HepG2 (cell line): Measurements from ENCODE around the gene P2RY12. TPM values are rescaled to one million over a fixed set of nuclear protein-coding genes. Genes with fewer than 3 reads are reported as not detected.

Experiments used
- ATAC-seq: fragments of 200-7000 bp; cut with Tn5 transposase; 3 replicates; pipeline ENCODE4 v1.9.1; 2020; ENCODE audit warnings: mild to moderate bottlenecking, moderate library complexity
- BruUV-seq: library from RNA; stranded (reverse); fragments of 400-500 nt; replicated peaks from 2 replicates; lab custom pipeline; 2021; lab: Mats Ljungman, UMichigan
- CTCF ChIA-PET: fragments of 300-600 bp; formaldehyde crosslinking; extraction: SDS; loops from one replicate; lab custom pipeline; 2021; ENCODE audit warnings: low total read pairs, inconsistent platforms, low intra/inter-chr PET ratio; lab: Yijun Ruan, JAX
- POLR2A ChIA-PET: fragments of 350-600 bp; sonication (Branson Sonifier 250); formaldehyde crosslinking; loops from one replicate; lab custom pipeline; 2020; ENCODE audit warnings: antibody characterized with exemption, inconsistent platforms; lab: Yijun Ruan, JAX
- DNase-seq: peaks from one replicate; pipeline ENCODE4 v3.0.0-alpha.2; 2015; ENCODE audit warnings: low spot score
- FAIRE-seq: peaks from 3 replicates; lab custom pipeline; 2011; peaks lifted over from hg19 to GRCh38; lab: Jason Lieb, UNC
- H2AFZ ChIP-seq: one replicate; pipeline ENCODE4 v1.6.1; 2011; ENCODE audit warnings: low read length, inconsistent platforms
- H3K27ac ChIP-seq: fragments of 300-600 bp; 3 replicates; pipeline ENCODE4 v1.8.0; 2011; ENCODE audit warnings: mixed run types, mild to moderate bottlenecking, mixed read lengths, low read length, inconsistent platforms; ENCODE audit not compliant: insufficient read depth; ENCODE audit errors: extremely low read length
- H3K27me3 ChIP-seq, 2 experiments: fragments of 200-600 bp in 1 of 2; 2 replicates in 1 of 2; 3 replicates in 1 of 2; pipeline versions ENCODE4 v1.6.0 to v1.8.0; 2011; ENCODE audit warnings: low read length in 2 of 2, mild to moderate bottlenecking in 2 of 2, moderate library complexity in 2 of 2, inconsistent platforms in 1 of 2; ENCODE audit not compliant: insufficient read depth in 2 of 2, control insufficient read depth in 1 of 2
- H3K36me3 ChIP-seq, 2 experiments: fragments of 200-600 bp in 1 of 2; replicated peaks in 1 of 2; 2 replicates in 1 of 2; 3 replicates in 1 of 2; pipeline versions ENCODE4 v1.5.1 to v1.8.0; 2011; ENCODE audit warnings: low read length in 2 of 2, inconsistent platforms in 1 of 2; ENCODE audit not compliant: insufficient read depth in 2 of 2, control insufficient read depth in 1 of 2
- H3K4me1 ChIP-seq: 2 replicates; pipeline ENCODE4 v1.5.1; 2012; ENCODE audit warnings: low read length, inconsistent platforms; ENCODE audit not compliant: insufficient read depth
- H3K4me2 ChIP-seq: 2 replicates; pipeline ENCODE4 v1.6.0; 2011; ENCODE audit warnings: low read depth, low read length, inconsistent platforms
- H3K4me3 ChIP-seq, 3 experiments: fragments of 200-600 bp in 1 of 3; sonication (generic), shearing (Covaris generic) in 1 of 3; replicated peaks in 1 of 3; 2 replicates each; pipeline ENCODE4 v1.5.1; 2011 to 2016; ENCODE audit warnings: low read length in 3 of 3, inconsistent platforms in 2 of 3, low read depth in 2 of 3, mild to moderate bottlenecking in 2 of 3, control low read depth in 1 of 3, mixed read lengths in 1 of 3; ENCODE audit not compliant: insufficient read depth in 1 of 3
- H3K79me2 ChIP-seq: one replicate; pipeline ENCODE4 v1.6.1; 2011; ENCODE audit warnings: low read length, inconsistent platforms; ENCODE audit not compliant: insufficient read depth
- H3K9ac ChIP-seq: 2 replicates; pipeline ENCODE4 v1.6.0; 2011; ENCODE audit warnings: mild to moderate bottlenecking, low read depth, low read length, inconsistent platforms; ENCODE audit not compliant: insufficient read depth
- H3K9me3 ChIP-seq: 2 replicates; pipeline ENCODE4 v1.5.1; 2012; ENCODE audit warnings: mild to moderate bottlenecking, low read length
- H4K20me1 ChIP-seq: 2 replicates; pipeline ENCODE4 v1.6.0; 2011; ENCODE audit warnings: inconsistent platforms, mild to moderate bottlenecking, low read length, moderate library complexity; ENCODE audit not compliant: insufficient read depth
- CENPT ChIP-seq: sonication (generic); formaldehyde crosslinking; IDR thresholded peaks from 2 replicates; pipeline ENCODE4 v1.8.0; 2022; ENCODE audit warnings: low read depth, mild to moderate bottlenecking, moderate library complexity, missing genetic modification reagents
- CHD2 ChIP-seq: IDR thresholded peaks from 2 replicates; pipeline ENCODE4 v1.6.1; 2011; ENCODE audit warnings: low read depth, low read length, improper control_type of control experiment
- ISX ChIP-seq: sonication (generic); formaldehyde crosslinking; conservative IDR thresholded peaks from 2 replicates; pipeline ENCODE4 v1.5.0; 2020; ENCODE audit warnings: missing genetic modification reagents
- PHF20 ChIP-seq: sonication (generic); formaldehyde crosslinking; IDR thresholded peaks from 2 replicates; pipeline ENCODE4 v1.5.0; 2020; ENCODE audit warnings: mild to moderate bottlenecking, missing genetic modification reagents
- RBFOX2 ChIP-seq: fragments of 200-400 bp; formaldehyde crosslinking; IDR thresholded peaks from 2 replicates; pipeline ENCODE4 v1.6.1; 2017; ENCODE audit warnings: low read depth, mild to moderate bottlenecking, low read length
- RBM22 ChIP-seq: fragments of 200-400 bp; formaldehyde crosslinking; optimal IDR thresholded peaks from 2 replicates; pipeline ENCODE3; 2017; ENCODE audit warnings: mild to moderate bottlenecking, low read length, moderate library complexity
- ZIK1 ChIP-seq: sonication (generic); formaldehyde crosslinking; IDR thresholded peaks from 2 replicates; pipeline ENCODE4 v1.5.0; 2020; ENCODE audit warnings: mild to moderate bottlenecking, low read depth, missing genetic modification reagents, borderline replicate concordance
- ZNF235 ChIP-seq: sonication (generic); formaldehyde crosslinking; IDR thresholded peaks from 2 replicates; pipeline ENCODE4 v1.8.1; 2023; ENCODE audit warnings: mild to moderate bottlenecking, missing genetic modification reagents, borderline replicate concordance
- ZNF530 ChIP-seq: sonication (generic); formaldehyde crosslinking; IDR thresholded peaks from 2 replicates; pipeline ENCODE4 v1.5.0; 2020; ENCODE audit warnings: low read depth, mild to moderate bottlenecking, missing genetic modification reagents
- ZNF790 ChIP-seq: sonication (generic); formaldehyde crosslinking; IDR thresholded peaks from 2 replicates; pipeline ENCODE4 v1.8.0; 2022; ENCODE audit warnings: missing genetic modification reagents, mild to moderate bottlenecking, borderline replicate concordance
- ZNF879 ChIP-seq: sonication (generic); formaldehyde crosslinking; IDR thresholded peaks from 2 replicates; pipeline ENCODE4 v1.8.1; 2023; ENCODE audit warnings: missing genetic modification reagents
- WGBS: methylation state at CpG from one replicate; pipeline ENCODE4 v1.1.6; 2017; ENCODE audit warnings: low lambda C conversion rate; 5-methylcytosine and 5-hydroxymethylcytosine counted together
- in situ Hi-C: cut with HindIII; loops from 2 replicates; pipeline ENCODE4 v1.10.0; 2017; ENCODE audit warnings: low pct_unique_long_range_greater_than_20kb; ENCODE audit not compliant: extremely low pct_ligation_motif_present
- intact Hi-C: fragments of 100-400 bp; cut with micrococcal nuclease; formaldehyde crosslinking; loops from one replicate; pipeline ENCODE4 v1.10.0; 2022; ENCODE audit not compliant: unreplicated experiment
- polyA plus RNA-seq, 8 experiments: library from polyadenylated mRNA; depleted of rRNA in 3 of 8; stranded (reverse) in 7 of 8; unstranded in 1 of 8; fragments of >200 nt; fragmentation: Illumina TruSeq in 4 of 8; extraction: Trizol in 4 of 8; gene quantifications; 2 replicates each; pipeline versions ENCODE4 v1.2.1 to v1.2.3, GENCODE V29; 2011 to 2016; ENCODE audit warnings: low read depth in 4 of 8, missing spikeins in 1 of 8, mixed read lengths in 1 of 8; ENCODE audit not compliant: insufficient read depth in 1 of 8
- total RNA-seq, 5 experiments: library from RNA; depleted of rRNA; stranded (reverse); fragments of >200 nt; fragmentation: Illumina TruSeq; extraction: Trizol; gene quantifications; 2 replicates each; pipeline ENCODE4 v1.2.3, GENCODE V29; 2016; ENCODE audit warnings: low read depth in 1 of 5
- TF ChIP-seq, protein P1 (sequence below), 2 experiments: fragments of 450-650 bp in 1 of 2; sonication (generic) in 1 of 2; formaldehyde crosslinking in 1 of 2; IDR thresholded peaks; 2 replicates each; pipeline versions ENCODE4 v1.6.1 to v1.8.0; 2016 to 2022; ENCODE audit warnings: antibody characterized with exemption in 1 of 2, mild to moderate bottlenecking in 1 of 2, missing genetic modification reagents in 1 of 2
- TF ChIP-seq, protein P2 (sequence below): sonication (generic); formaldehyde crosslinking; conservative IDR thresholded peaks from 2 replicates; pipeline ENCODE4 v1.4.0; 2020; ENCODE audit warnings: mild to moderate bottlenecking, missing genetic modification reagents, moderate library complexity

Gene P2RY12
- total and polyA plus RNA-seq, 2 of the 13 experiments (the other 11 are each of a cell fraction or from before 2014, with no cell fraction given), result not detected

DNA sequence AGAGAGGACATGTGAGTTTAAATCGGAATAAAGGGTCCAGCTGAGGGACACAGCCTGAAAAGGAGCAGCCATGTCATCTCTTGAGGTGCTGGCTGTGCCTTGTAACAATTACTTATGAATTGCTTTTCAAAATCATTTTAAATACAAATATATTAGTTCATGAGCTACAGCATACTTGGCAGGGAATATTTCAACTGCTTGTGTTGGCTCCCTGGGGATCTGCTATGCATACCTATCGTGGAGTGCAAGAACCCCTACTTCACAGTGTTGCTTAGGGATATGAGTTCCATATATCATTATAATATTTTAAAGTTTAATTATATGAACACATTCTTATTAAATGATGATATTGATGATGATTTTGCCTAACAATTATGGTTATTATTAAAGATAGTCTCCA is 87.1 kb downstream of the P2RY12 start:
- ChIA-PET CTCF (no interaction called here), POLR2A (no interaction called here)
- no peaks in the 10 kb centered on the region for H3K27me3 ChIP-seq
- no peaks in the 10 kb centered on the region for H4K20me1 ChIP-seq
- no peaks in the 10 kb centered on the region for H3K4me1 ChIP-seq
- H2AFZ ChIP-seq, result no peak overlapping the region
- H3K27ac ChIP-seq, result no peak overlapping the region
- intact Hi-C loops, result no loop called here
- H3K36me3 ChIP-seq, result no peaks in the 10 kb centered on the region
- H3K4me2 ChIP-seq, result no peak overlapping the region
- H3K9ac ChIP-seq, result no peak overlapping the region
- FAIRE-seq, result no peak
- no peak for ATAC-seq
- no peak overlapping the region for H3K4me3 ChIP-seq
- in situ Hi-C loops, result no loop called here
- H3K9me3 ChIP-seq, result no peaks in the 10 kb centered on the region
- no TSS peak for BruUV-seq
- WGBS, result 23% methylated on average over 2 of the region's 2 CpGs
- no peak for DNase-seq
- H3K79me2 ChIP-seq, result no peaks in the 10 kb centered on the region
- TF ChIP-seq RBM22 (no peak), RBFOX2 (no peak), ZNF530 (no peak), ISX (no peak), ZNF235 (CRISPR knock-in tag) (no peak), CHD2 (no peak), ZNF879 (CRISPR knock-in tag) (no peak), PHF20 (CRISPR knock-in tag) (no peak), ZNF790 (CRISPR knock-in tag) (no peak), CENPT (CRISPR knock-in tag) (no peak), ZIK1 (CRISPR knock-in tag) (no peak)
- TF ChIP-seq, protein P1, sequence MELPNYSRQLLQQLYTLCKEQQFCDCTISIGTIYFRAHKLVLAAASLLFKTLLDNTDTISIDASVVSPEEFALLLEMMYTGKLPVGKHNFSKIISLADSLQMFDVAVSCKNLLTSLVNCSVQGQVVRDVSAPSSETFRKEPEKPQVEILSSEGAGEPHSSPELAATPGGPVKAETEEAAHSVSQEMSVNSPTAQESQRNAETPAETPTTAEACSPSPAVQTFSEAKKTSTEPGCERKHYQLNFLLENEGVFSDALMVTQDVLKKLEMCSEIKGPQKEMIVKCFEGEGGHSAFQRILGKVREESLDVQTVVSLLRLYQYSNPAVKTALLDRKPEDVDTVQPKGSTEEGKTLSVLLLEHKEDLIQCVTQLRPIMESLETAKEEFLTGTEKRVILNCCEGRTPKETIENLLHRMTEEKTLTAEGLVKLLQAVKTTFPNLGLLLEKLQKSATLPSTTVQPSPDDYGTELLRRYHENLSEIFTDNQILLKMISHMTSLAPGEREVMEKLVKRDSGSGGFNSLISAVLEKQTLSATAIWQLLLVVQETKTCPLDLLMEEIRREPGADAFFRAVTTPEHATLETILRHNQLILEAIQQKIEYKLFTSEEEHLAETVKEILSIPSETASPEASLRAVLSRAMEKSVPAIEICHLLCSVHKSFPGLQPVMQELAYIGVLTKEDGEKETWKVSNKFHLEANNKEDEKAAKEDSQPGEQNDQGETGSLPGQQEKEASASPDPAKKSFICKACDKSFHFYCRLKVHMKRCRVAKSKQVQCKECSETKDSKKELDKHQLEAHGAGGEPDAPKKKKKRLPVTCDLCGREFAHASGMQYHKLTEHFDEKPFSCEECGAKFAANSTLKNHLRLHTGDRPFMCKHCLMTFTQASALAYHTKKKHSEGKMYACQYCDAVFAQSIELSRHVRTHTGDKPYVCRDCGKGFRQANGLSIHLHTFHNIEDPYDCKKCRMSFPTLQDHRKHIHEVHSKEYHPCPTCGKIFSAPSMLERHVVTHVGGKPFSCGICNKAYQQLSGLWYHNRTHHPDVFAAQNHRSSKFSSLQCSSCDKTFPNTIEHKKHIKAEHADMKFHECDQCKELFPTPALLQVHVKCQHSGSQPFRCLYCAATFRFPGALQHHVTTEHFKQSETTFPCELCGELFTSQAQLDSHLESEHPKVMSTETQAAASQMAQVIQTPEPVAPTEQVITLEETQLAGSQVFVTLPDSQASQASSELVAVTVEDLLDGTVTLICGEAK (IDR thresholded peaks at IDR 0.05), result no peak
- TF ChIP-seq, protein P1 (CRISPR knock-in tag; IDR thresholded peaks at IDR 0.05), result no peak
- TF ChIP-seq, protein P2, sequence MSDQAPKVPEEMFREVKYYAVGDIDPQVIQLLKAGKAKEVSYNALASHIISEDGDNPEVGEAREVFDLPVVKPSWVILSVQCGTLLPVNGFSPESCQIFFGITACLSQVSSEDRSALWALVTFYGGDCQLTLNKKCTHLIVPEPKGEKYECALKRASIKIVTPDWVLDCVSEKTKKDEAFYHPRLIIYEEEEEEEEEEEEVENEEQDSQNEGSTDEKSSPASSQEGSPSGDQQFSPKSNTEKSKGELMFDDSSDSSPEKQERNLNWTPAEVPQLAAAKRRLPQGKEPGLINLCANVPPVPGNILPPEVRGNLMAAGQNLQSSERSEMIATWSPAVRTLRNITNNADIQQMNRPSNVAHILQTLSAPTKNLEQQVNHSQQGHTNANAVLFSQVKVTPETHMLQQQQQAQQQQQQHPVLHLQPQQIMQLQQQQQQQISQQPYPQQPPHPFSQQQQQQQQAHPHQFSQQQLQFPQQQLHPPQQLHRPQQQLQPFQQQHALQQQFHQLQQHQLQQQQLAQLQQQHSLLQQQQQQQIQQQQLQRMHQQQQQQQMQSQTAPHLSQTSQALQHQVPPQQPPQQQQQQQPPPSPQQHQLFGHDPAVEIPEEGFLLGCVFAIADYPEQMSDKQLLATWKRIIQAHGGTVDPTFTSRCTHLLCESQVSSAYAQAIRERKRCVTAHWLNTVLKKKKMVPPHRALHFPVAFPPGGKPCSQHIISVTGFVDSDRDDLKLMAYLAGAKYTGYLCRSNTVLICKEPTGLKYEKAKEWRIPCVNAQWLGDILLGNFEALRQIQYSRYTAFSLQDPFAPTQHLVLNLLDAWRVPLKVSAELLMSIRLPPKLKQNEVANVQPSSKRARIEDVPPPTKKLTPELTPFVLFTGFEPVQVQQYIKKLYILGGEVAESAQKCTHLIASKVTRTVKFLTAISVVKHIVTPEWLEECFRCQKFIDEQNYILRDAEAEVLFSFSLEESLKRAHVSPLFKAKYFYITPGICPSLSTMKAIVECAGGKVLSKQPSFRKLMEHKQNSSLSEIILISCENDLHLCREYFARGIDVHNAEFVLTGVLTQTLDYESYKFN (CRISPR knock-in tag), result no peak
